ENCODE measurements around the gene LINS1. TPM values are rescaled to one million over a fixed set of nuclear protein-coding genes. Genes with fewer than 3 reads are reported as not detected.

Gene LINS1
- total and polyA plus RNA-seq, 2 of the 8 experiments (the other 6 are each of a cell fraction or from before 2014, with no cell fraction given), result 4.2 to 8.1 TPM

DNA sequence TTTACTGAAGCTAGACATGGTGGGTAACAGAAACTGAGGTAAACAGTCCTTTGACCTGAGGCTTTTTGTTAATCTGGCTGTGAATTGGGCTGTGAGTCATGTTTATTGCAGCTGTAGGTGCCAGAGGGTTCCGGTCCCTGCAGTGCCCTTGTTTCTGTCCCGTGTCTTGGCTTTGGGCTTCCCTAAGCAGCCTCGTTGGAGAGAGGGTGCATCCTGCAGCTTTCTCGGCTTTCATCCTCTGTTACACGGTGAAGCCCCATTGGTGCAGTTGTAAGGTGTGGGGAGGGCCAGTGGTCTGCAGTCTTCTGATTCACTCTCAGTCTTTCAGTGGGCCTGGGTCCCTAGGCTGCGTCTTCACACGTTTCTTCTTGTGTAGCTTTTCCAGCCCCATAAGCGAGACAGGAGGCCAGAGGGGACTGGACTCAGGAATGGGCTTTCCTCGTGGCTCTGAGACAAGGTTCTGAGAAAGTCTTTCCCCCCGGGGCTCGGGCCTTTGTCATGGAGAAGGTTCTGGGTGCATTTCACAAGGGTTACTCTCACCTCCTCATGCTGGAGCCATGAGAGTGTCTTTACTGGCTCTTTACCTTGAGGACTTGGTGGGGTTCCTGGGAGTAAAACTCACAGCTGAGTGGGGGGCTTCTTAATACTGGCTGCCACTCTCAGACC, 33.6 kb upstream of the LINS1 start:
- Histone ChIP-seq H3K9ac (replicated peaks in 1 of 4; ENCODE audit: extremely low read depth in 1 of 4, low read depth in 3 of 4, low read length in 3 of 4) (no peak overlapping the region), H3K79me1 (ENCODE audit: low read depth, low read length) (peaks cover 7% of the 10 kb centered on the region), H3K4me2 (ENCODE audit: insufficient read depth in 1 of 2, low read depth in 2 of 2, low read length in 2 of 2) (peak overlapping the region; percentile 31 to 40; a peak in 2 of 4 replicates), H3K36me3 (ENCODE audit: control insufficient read depth in 2 of 4, insufficient read depth in 4 of 4, low read length in 3 of 4) (no peaks in the 10 kb centered on the region; a peak in 1 of 8 replicates), H4K91ac (replicated peaks; ENCODE audit: insufficient read length, low read length) (no peak overlapping the region), H2AK5ac (ENCODE audit: low read depth, low read length) (no peak overlapping the region), H3K18ac (ENCODE audit: extremely low read depth, low read length) (peak overlapping the region; percentile 43; the same call in 1 of the 2 replicates), H4K8ac (ENCODE audit: extremely low read depth, insufficient read depth, low read length) (no peak overlapping the region), H3K4ac (replicated peaks; ENCODE audit: insufficient read length, low read depth, low read length) (no peak overlapping the region), H3K23ac (ENCODE audit: insufficient read length) (no peak overlapping the region), H3K9me3 (ENCODE audit: insufficient read depth in 2 of 2, low read depth in 1 of 2, low read length in 1 of 2) (no peaks in the 10 kb centered on the region), H3K27me3 (replicated peaks in 1 of 4; ENCODE audit: control insufficient read depth in 3 of 4, extremely low read depth in 1 of 4, insufficient read depth in 3 of 4, low read length in 3 of 4) (no peaks in the 10 kb centered on the region), H2BK12ac (ENCODE audit: low read depth, low read length) (no peak overlapping the region), H3K79me2 (ENCODE audit: control insufficient read depth in 1 of 2, insufficient read depth in 2 of 2, low read length in 2 of 2) (peaks cover 0 to 51% of the 10 kb centered on the region in 2 experiments; a peak in 3 of 4 replicates), H3K56ac (replicated peaks; ENCODE audit: insufficient read length, low read depth, low read length) (no peak overlapping the region), H3K14ac (ENCODE audit: insufficient read length) (no peak overlapping the region), H3K27ac (ENCODE audit: low read depth, low read length) (no peak overlapping the region), H4K20me1 (replicated peaks in 1 of 2; ENCODE audit: control insufficient read depth in 1 of 2, insufficient read depth in 2 of 2, low read length in 2 of 2) (peaks cover 0 to 2% of the 10 kb centered on the region in 2 experiments), H2AFZ (ENCODE audit: low read length) (no peak overlapping the region), H3K4me1 (replicated peaks in 1 of 4; ENCODE audit: control insufficient read depth in 3 of 4, insufficient read depth in 4 of 4, low read length in 3 of 4) (peaks cover 4 to 10% (median 6%) of the 10 kb centered on the region in 4 experiments; a peak in 5 of 7 replicates), H2BK120ac (replicated peaks; ENCODE audit: low read depth, low read length) (no peak overlapping the region), H2BK20ac (ENCODE audit: low read length) (no peak overlapping the region), H3K23me2 (ENCODE audit: low read depth, low read length) (no peaks in the 10 kb centered on the region), H4K5ac (ENCODE audit: insufficient read length, low read depth, low read length) (no peak overlapping the region), H2BK15ac (ENCODE audit: low read length) (no peak overlapping the region), H2BK5ac (ENCODE audit: low read depth, low read length) (0 out of 2 replicates have a peak overlapping the region, but pooled peaks have one; percentile 9), H3K4me3 (ENCODE audit: extremely low read depth in 1 of 4, insufficient read depth in 2 of 4, low read depth in 3 of 4, low read length in 4 of 4) (no peak overlapping the region)
- ChIA-PET POLR2A (ENCODE audit: partially characterized antibody) (interaction anchor here (1.7 kb wide), 1 partner anchor 16 kb away, joined by 3 read pairs; no protein-coding TSS in a partner anchor), CTCF (ENCODE audit: partially characterized antibody) (interaction anchor here (0.8 to 3.6 kb wide), 12 partner anchors 8 to 372 kb away, joined by 3 to 23 read pairs (median 4); no protein-coding TSS in a partner anchor)
- DNase-seq (ENCODE audit: low read depth in 1 of 2, low spot score in 2 of 2) (peak in 1 of 2 experiments; percentile 15), FAIRE-seq (no peak)
- TF ChIP-seq, protein P1, sequence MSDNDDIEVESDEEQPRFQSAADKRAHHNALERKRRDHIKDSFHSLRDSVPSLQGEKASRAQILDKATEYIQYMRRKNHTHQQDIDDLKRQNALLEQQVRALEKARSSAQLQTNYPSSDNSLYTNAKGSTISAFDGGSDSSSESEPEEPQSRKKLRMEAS (IDR thresholded peaks at IDR 0.05), result peak; percentile 73; the same call in 1 of the 2 replicates
- TF ChIP-seq SIRT6 (IDR thresholded peaks at IDR 0.05; ENCODE audit: low read length) (no peak), YY1 (IDR thresholded peaks at IDR 0.05; ENCODE audit: low read depth, low read length) (no peak), KDM1A (IDR thresholded peaks at IDR 0.05; ENCODE audit: borderline replicate concordance, low read length) (no peak), BCL11A (IDR thresholded peaks at IDR 0.05; ENCODE audit: low read depth in 2 of 2, low read length in 2 of 2) (no peak), POU5F1 (IDR thresholded peaks at IDR 0.05; ENCODE audit: low read depth, low read length) (peak; percentile 51; the same call in 1 of the 2 replicates), GTF2F1 (IDR thresholded peaks at IDR 0.05; ENCODE audit: borderline replicate concordance, low read depth, low read length) (no peak), ASH2L (IDR thresholded peaks at IDR 0.05; ENCODE audit: low read length) (peak; percentile 25)
- TF ChIP-seq, protein P2, sequence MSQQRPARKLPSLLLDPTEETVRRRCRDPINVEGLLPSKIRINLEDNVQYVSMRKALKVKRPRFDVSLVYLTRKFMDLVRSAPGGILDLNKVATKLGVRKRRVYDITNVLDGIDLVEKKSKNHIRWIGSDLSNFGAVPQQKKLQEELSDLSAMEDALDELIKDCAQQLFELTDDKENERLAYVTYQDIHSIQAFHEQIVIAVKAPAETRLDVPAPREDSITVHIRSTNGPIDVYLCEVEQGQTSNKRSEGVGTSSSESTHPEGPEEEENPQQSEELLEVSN (IDR thresholded peaks at IDR 0.05), result peak; percentile 81; the same call in 1 of the 2 replicates
- 63% methylated on average over 11 of the region's 11 CpGs; no CpG with 5 or more reads in 1 of the 2 experiments for WGBS, 2 experiments (ENCODE audit: extremely low coverage in 1 of 2, insufficient coverage in 1 of 2, insufficient read length in 1 of 2, insufficient replicate concordance in 2 of 2, low coverage in 1 of 2, low lambda C conversion rate in 2 of 2, missing lambda C conversion rate in 1 of 2)

Measured in H1 (cell line).